Measurements from ENCODE around the gene PTPN13.
"Not testable (repeated sequence)": the region's sequence is repeated elsewhere in the genome, so short reads cannot be mapped to it uniquely, and the experiment has no call there.

PTPN13 gene

GRCh38 chr4:86675548-86675947 lies 81.4 kb downstream of the PTPN13 start:
- peaks cover 0 to 2% of the 10 kb centered on the region in 2 donors for H3K9me3 Mint-ChIP-seq
- no peaks in the 10 kb centered on the region for H3K36me3 Mint-ChIP-seq (ENCODE audit: insufficient read depth)
- no peaks in the 10 kb centered on the region for H3K4me1 Mint-ChIP-seq (ENCODE audit: low read depth in 2 of 2)
- DNase-seq = no peak
- ATAC-seq (replicated peaks) = no peak
- H3K27me3 Mint-ChIP-seq = no peaks in the 10 kb centered on the region
- H3K4me3 Mint-ChIP-seq = no peak overlapping the region
- no peak overlapping the region for H3K27ac Mint-ChIP-seq

GRCh38 chr4:86678796-86679195 lies 84.7 kb downstream of the PTPN13 start:
- Mint-ChIP-seq H3K36me3 (ENCODE audit: insufficient read depth) (peaks cover 3% of the 10 kb centered on the region), H3K4me1 (ENCODE audit: low read depth in 2 of 2) (no peaks in the 10 kb centered on the region), H3K4me3 (no peak overlapping the region), H3K9me3 (peaks cover 0 to 4% of the 10 kb centered on the region in 2 donors), H3K27ac (no peak overlapping the region), H3K27me3 (no peaks in the 10 kb centered on the region)
- DNase-seq (no peak), ATAC-seq (replicated peaks) (no peak)

- Mint-ChIP-seq H3K4me3 (no peak overlapping the region), H3K36me3 (ENCODE audit: insufficient read depth) (peaks cover 3% of the 10 kb centered on the region), H3K27ac (no peak overlapping the region), H3K9me3 (peaks cover 0 to 4% of the 10 kb centered on the region in 2 donors), H3K4me1 (ENCODE audit: low read depth in 2 of 2) (no peaks in the 10 kb centered on the region), H3K27me3 (no peaks in the 10 kb centered on the region)
- ATAC-seq (replicated peaks) (no peak), DNase-seq (no peak)
These were observed 85.3 kb downstream of the PTPN13 start for GRCh38 chr4:86679441-86679840.

GRCh38 chr4:86683167-86683566 lies 89.1 kb downstream of the PTPN13 start:
- Mint-ChIP-seq H3K36me3 (ENCODE audit: insufficient read depth) (peaks cover 3% of the 10 kb centered on the region), H3K9me3 (peaks cover 0 to 4% of the 10 kb centered on the region in 2 donors), H3K27me3 (no peaks in the 10 kb centered on the region), H3K4me1 (ENCODE audit: low read depth in 2 of 2) (no peaks in the 10 kb centered on the region), H3K27ac (no peak overlapping the region), H3K4me3 (no peak overlapping the region)
- ATAC-seq (replicated peaks) (no peak), DNase-seq (no peak)

GRCh38 chr4:86683983-86684382 lies 89.9 kb downstream of the PTPN13 start:
- H3K9me3 Mint-ChIP-seq = peaks cover 0 to 4% of the 10 kb centered on the region in 2 donors
- peaks cover 3% of the 10 kb centered on the region for H3K36me3 Mint-ChIP-seq (ENCODE audit: insufficient read depth)
- DNase-seq = no peak
- no peak overlapping the region for H3K4me3 Mint-ChIP-seq
- no peaks in the 10 kb centered on the region for H3K27me3 Mint-ChIP-seq
- no peak for ATAC-seq (replicated peaks)
- H3K4me1 Mint-ChIP-seq (ENCODE audit: low read depth in 2 of 2) = no peaks in the 10 kb centered on the region
- no peak overlapping the region for H3K27ac Mint-ChIP-seq

- Mint-ChIP-seq H3K9me3 (peaks cover 0 to 4% of the 10 kb centered on the region in 2 donors), H3K4me3 (no peak overlapping the region), H3K27me3 (no peaks in the 10 kb centered on the region), H3K4me1 (ENCODE audit: low read depth in 2 of 2) (no peaks in the 10 kb centered on the region), H3K36me3 (ENCODE audit: insufficient read depth) (peaks cover 3% of the 10 kb centered on the region), H3K27ac (no peak overlapping the region)
- DNase-seq (no peak), ATAC-seq (replicated peaks) (no peak)
These were observed 91.3 kb downstream of the PTPN13 start for GRCh38 chr4:86685401-86685800.

- no peaks in the 10 kb centered on the region for H3K27me3 Mint-ChIP-seq
- ATAC-seq (replicated peaks) (no peak), DNase-seq (no peak)
- H3K4me3 Mint-ChIP-seq = no peak overlapping the region
- H3K27ac Mint-ChIP-seq = no peak overlapping the region
- H3K9me3 Mint-ChIP-seq = peaks cover 0 to 4% of the 10 kb centered on the region in 2 donors
- H3K36me3 Mint-ChIP-seq (ENCODE audit: insufficient read depth) = peaks cover under 1% of the 10 kb centered on the region
- H3K4me1 Mint-ChIP-seq (ENCODE audit: low read depth in 2 of 2) = no peaks in the 10 kb centered on the region
These were observed 92.6 kb downstream of the PTPN13 start for GRCh38 chr4:86686741-86687140.

GRCh38 chr4:86688026-86688425 lies 93.9 kb downstream of the PTPN13 start:
- Mint-ChIP-seq H3K27me3 (no peaks in the 10 kb centered on the region), H3K27ac (no peak overlapping the region)
- no peak for DNase-seq

GRCh38 chr4:86704601-86705000 lies 110.5 kb downstream of the PTPN13 start:
- Mint-ChIP-seq H3K27me3 (no peaks in the 10 kb centered on the region), H3K27ac (no peak overlapping the region), H3K4me1 (ENCODE audit: low read depth in 2 of 2) (no peaks in the 10 kb centered on the region), H3K36me3 (ENCODE audit: insufficient read depth) (no peaks in the 10 kb centered on the region), H3K9me3 (peaks cover 0 to 1% of the 10 kb centered on the region in 2 donors), H3K4me3 (no peak overlapping the region)
- DNase-seq (no peak), ATAC-seq (replicated peaks) (no peak)

More at GRCh38 chr4:86688026-86688425, 93.9 kb downstream of the PTPN13 start:
- Mint-ChIP-seq H3K4me3 (no peak overlapping the region), H3K9me3 (peaks cover 0 to 2% of the 10 kb centered on the region in 2 donors), H3K36me3 (ENCODE audit: insufficient read depth) (no peaks in the 10 kb centered on the region), H3K4me1 (ENCODE audit: low read depth in 2 of 2) (no peaks in the 10 kb centered on the region)
- no peak for ATAC-seq (replicated peaks)

GRCh38 chr4:86706923-86707597 lies 112.9 kb downstream of the PTPN13 start:
- peaks cover 0 to 1% of the 10 kb centered on the region in 2 donors for H3K9me3 Mint-ChIP-seq
- DNase-seq (no peak), ATAC-seq (replicated peaks) (no peak)
- H3K4me3 Mint-ChIP-seq = no peak overlapping the region
- no peak overlapping the region for H3K27ac Mint-ChIP-seq
- no peaks in the 10 kb centered on the region for H3K4me1 Mint-ChIP-seq (ENCODE audit: low read depth in 2 of 2)
- H3K36me3 Mint-ChIP-seq (ENCODE audit: insufficient read depth) = no peaks in the 10 kb centered on the region
- no peaks in the 10 kb centered on the region for H3K27me3 Mint-ChIP-seq

- Mint-ChIP-seq H3K27me3 (no peaks in the 10 kb centered on the region), H3K27ac (no peak overlapping the region), H3K4me3 (no peak overlapping the region), H3K4me1 (ENCODE audit: low read depth in 2 of 2) (no peaks in the 10 kb centered on the region), H3K9me3 (no peaks in the 10 kb centered on the region), H3K36me3 (ENCODE audit: insufficient read depth) (peaks cover 5% of the 10 kb centered on the region)
- DNase-seq (no peak), ATAC-seq (replicated peaks) (no peak)
These were observed 123.5 kb downstream of the PTPN13 start for GRCh38 chr4:86717651-86718050.

GRCh38 chr4:86718152-86718551 lies 124.0 kb downstream of the PTPN13 start:
- no peak for ATAC-seq (replicated peaks)
- no peak overlapping the region for H3K4me3 Mint-ChIP-seq
- peaks cover 5% of the 10 kb centered on the region for H3K36me3 Mint-ChIP-seq (ENCODE audit: insufficient read depth)
- no peaks in the 10 kb centered on the region for H3K4me1 Mint-ChIP-seq (ENCODE audit: low read depth in 2 of 2)
- H3K27me3 Mint-ChIP-seq = no peaks in the 10 kb centered on the region
- H3K9me3 Mint-ChIP-seq = no peaks in the 10 kb centered on the region
- no peak for DNase-seq
- H3K27ac Mint-ChIP-seq = no peak overlapping the region

GRCh38 chr4:86719149-86719548 lies 125.0 kb downstream of the PTPN13 start:
- H3K9me3 Mint-ChIP-seq; H3K36me3 Mint-ChIP-seq (ENCODE audit: insufficient read depth); H3K27ac Mint-ChIP-seq; DNase-seq; H3K4me3 Mint-ChIP-seq; ATAC-seq (replicated peaks); H3K4me1 Mint-ChIP-seq (ENCODE audit: low read depth in 2 of 2); H3K27me3 Mint-ChIP-seq: not testable (repeated sequence)

- ATAC-seq (replicated peaks) = no peak
- Mint-ChIP-seq H3K27ac (no peak overlapping the region), H3K4me1 (ENCODE audit: low read depth in 2 of 2) (no peaks in the 10 kb centered on the region)
These were observed 126.5 kb downstream of the PTPN13 start for GRCh38 chr4:86720508-86721068.

More at GRCh38 chr4:86720508-86721068, 126.5 kb downstream of the PTPN13 start:
- no peak for DNase-seq
- Mint-ChIP-seq H3K27me3 (no peaks in the 10 kb centered on the region), H3K9me3 (no peaks in the 10 kb centered on the region), H3K36me3 (ENCODE audit: insufficient read depth) (peaks cover 8% of the 10 kb centered on the region), H3K4me3 (no peak overlapping the region)
